UCSD-AML1 (cell line): ENCODE results near the gene NPHS2.

ENCODE experiments used
- DNase-seq: peaks from one replicate; lab custom pipeline; 2025; ENCODE audit not compliant: unreplicated experiment; lab: John Stamatoyannopoulos, UW

Gene NPHS2

GRCh38 chr1:179575497-179576314 lies at the start of gene NPHS2:
TSS of gene NPHS2 (minus strand) at chr1:179575948. CDS start at chr1:179575864, 84 bp downstream.
- DNase-seq, result no peak

GRCh38 chr1:179612361-179612760 lies 36.6 kb upstream of the NPHS2 start:
- DNase-seq, result no peak

GRCh38 chr1:179601093-179601492 lies 25.3 kb upstream of the NPHS2 start:
- DNase-seq, result no peak

GRCh38 chr1:179599623-179600249 lies 24.0 kb upstream of the NPHS2 start:
- DNase-seq, result no peak

- no peak for DNase-seq
Observed at GRCh38 chr1:179598631-179599030, 22.9 kb upstream of the NPHS2 start.

- no peak for DNase-seq
Observed at GRCh38 chr1:179591592-179592580, 16.1 kb upstream of the NPHS2 start, which contains the start of gene TDRD5. TSS of gene TDRD5 (plus strand) at chr1:179591832. CDS start at chr1:179592616, 784 bp downstream.

GRCh38 chr1:179591253-179591591 lies 15.5 kb upstream of the NPHS2 start:
- no peak for DNase-seq

GRCh38 chr1:179590671-179591070 lies 14.9 kb upstream of the NPHS2 start:
- DNase-seq, result no peak

- no peak for DNase-seq
Observed at GRCh38 chr1:179589509-179589908, 13.8 kb upstream of the NPHS2 start.

GRCh38 chr1:179588425-179589024 lies 12.8 kb upstream of the NPHS2 start:
- no peak for DNase-seq

GRCh38 chr1:179587336-179587735 lies 11.6 kb upstream of the NPHS2 start:
- DNase-seq, result no peak

GRCh38 chr1:179586107-179586823 lies 10.5 kb upstream of the NPHS2 start:
- no peak for DNase-seq

- DNase-seq, result no peak
Observed at GRCh38 chr1:179583771-179584320, 8.1 kb upstream of the NPHS2 start.

- DNase-seq, result no peak
Observed at GRCh38 chr1:179576509-179576908, 761 bp upstream of the NPHS2 start.

GRCh38 chr1:179558078-179558477 lies 17.7 kb downstream of the NPHS2 start:
- no peak for DNase-seq

GRCh38 chr1:179554427-179554826 lies 21.3 kb downstream of the NPHS2 start:
- DNase-seq, result no peak

GRCh38 chr1:179550746-179551682 lies 24.7 kb downstream of the NPHS2 start:
- no peak for DNase-seq

GRCh38 chr1:179549368-179549700 lies 26.4 kb downstream of the NPHS2 start:
- DNase-seq, result no peak
